A673 (cell line): Measurements from ENCODE around the gene ZFP3.

ENCODE experiments used
- CTCF ChIP-seq: fragments of 300-800, 200-600 bp; sonication (generic); conservative IDR thresholded peaks from 2 replicates; pipeline ENCODE4 v1.5.1; 2017; ENCODE audit warnings: low read depth, mild to moderate bottlenecking, antibody characterized with exemption, low read length, moderate library complexity, mixed read lengths
- EZH2 ChIP-seq: fragments of 200-600 bp; sonication (generic); IDR thresholded peaks from 2 replicates; pipeline ENCODE4 v1.6.1; 2017; ENCODE audit warnings: borderline replicate concordance, low read depth, mild to moderate bottlenecking, mixed read lengths, antibody characterized with exemption, low read length; ENCODE audit not compliant: poor library complexity, severe bottlenecking

GRCh38 chr17:5097101-5097834 lies 19.0 kb downstream of the ZFP3 start:
- no peak for TF ChIP-seq CTCF
- no peak for TF ChIP-seq EZH2
